ENCODE measurements around the gene FH. TPM values are rescaled to one million over a fixed set of nuclear protein-coding genes. Genes with fewer than 3 reads are reported as not detected.

FH gene
- total and polyA plus RNA-seq, 2 of the 13 experiments (the other 11 are each of a cell fraction or from before 2014, with no cell fraction given): 39.2 to 152 TPM

- TF ChIP-seq ZNF253 (CRISPR knock-in tag; IDR thresholded peaks at IDR 0.05; ENCODE audit: borderline replicate concordance) (no peak), ZNF33B (CRISPR knock-in tag; IDR thresholded peaks at IDR 0.05) (no peak), NFYC (CRISPR knock-in tag; IDR thresholded peaks at IDR 0.05) (no peak), ZNF496 (CRISPR knock-in tag; IDR thresholded peaks at IDR 0.05; ENCODE audit: insufficient replicate concordance) (no peak), ZNF619 (CRISPR knock-in tag; IDR thresholded peaks at IDR 0.05) (no peak), THAP11 (CRISPR knock-in tag; IDR thresholded peaks at IDR 0.05) (no peak), STAT6 (CRISPR knock-in tag; IDR thresholded peaks at IDR 0.05; ENCODE audit: borderline replicate concordance) (no peak)
Measured at GRCh38 chr1:241550318-241550717, 30.8 kb upstream of the FH start (continued).

GRCh38 chr1:241548008-241548407 is 28.5 kb upstream of the FH start:
- Histone ChIP-seq H3K4me3 (replicated peaks in 1 of 3; ENCODE audit: insufficient read depth in 1 of 3, low read depth in 2 of 3, low read length in 3 of 3) (no peak overlapping the region), H3K9ac (ENCODE audit: insufficient read depth, low read depth, low read length) (no peak overlapping the region), H2AFZ (ENCODE audit: low read length) (no peak overlapping the region), H3K9me3 (ENCODE audit: low read length) (no peaks in the 10 kb centered on the region), H3K4me1 (ENCODE audit: insufficient read depth, low read length) (no peaks in the 10 kb centered on the region), H3K36me3 (replicated peaks in 1 of 2; ENCODE audit: control insufficient read depth in 1 of 2, insufficient read depth in 2 of 2, low read length in 2 of 2) (no peaks in the 10 kb centered on the region), H3K27ac (ENCODE audit: extremely low read length, insufficient read depth, low read length) (no peak overlapping the region), H3K4me2 (ENCODE audit: low read depth, low read length) (no peak overlapping the region), H3K27me3 (ENCODE audit: control insufficient read depth in 1 of 2, insufficient read depth in 2 of 2, low read length in 2 of 2) (no peaks in the 10 kb centered on the region), H3K79me2 (ENCODE audit: insufficient read depth, low read length) (no peaks in the 10 kb centered on the region), H4K20me1 (ENCODE audit: insufficient read depth, low read length) (no peaks in the 10 kb centered on the region)
- DNase-seq (ENCODE audit: low spot score) (no peak), FAIRE-seq (no peak), ATAC-seq (no peak)
- CTCF ChIA-PET (ENCODE audit: low intra/inter-chr PET ratio, low total read pairs): no interaction called here
- 58% methylated on average over 2 of the region's 2 CpGs for WGBS (ENCODE audit: low lambda C conversion rate)
- intact Hi-C loops (cut with micrococcal nuclease; ENCODE audit: unreplicated experiment): no loop called here
- POLR2A ChIA-PET: no interaction called here
- TF ChIP-seq, protein P1, sequence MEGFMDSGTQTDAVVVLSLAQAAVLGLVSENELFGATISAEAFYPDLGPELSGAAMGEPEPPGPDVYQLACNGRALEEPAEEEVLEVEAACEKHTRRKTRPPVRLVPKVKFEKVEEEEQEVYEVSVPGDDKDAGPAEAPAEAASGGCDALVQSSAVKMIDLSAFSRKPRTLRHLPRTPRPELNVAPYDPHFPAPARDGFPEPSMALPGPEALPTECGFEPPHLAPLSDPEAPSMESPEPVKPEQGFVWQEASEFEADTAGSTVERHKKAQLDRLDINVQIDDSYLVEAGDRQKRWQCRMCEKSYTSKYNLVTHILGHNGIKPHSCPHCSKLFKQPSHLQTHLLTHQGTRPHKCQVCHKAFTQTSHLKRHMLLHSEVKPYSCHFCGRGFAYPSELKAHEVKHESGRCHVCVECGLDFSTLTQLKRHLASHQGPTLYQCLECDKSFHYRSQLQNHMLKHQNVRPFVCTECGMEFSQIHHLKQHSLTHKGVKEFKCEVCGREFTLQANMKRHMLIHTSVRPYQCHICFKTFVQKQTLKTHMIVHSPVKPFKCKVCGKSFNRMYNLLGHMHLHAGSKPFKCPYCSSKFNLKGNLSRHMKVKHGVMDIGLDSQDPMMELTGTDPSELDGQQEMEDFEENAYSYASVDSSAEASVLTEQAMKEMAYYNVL (CRISPR knock-in tag; IDR thresholded peaks at IDR 0.05; ENCODE audit: borderline replicate concordance): no peak
- TF ChIP-seq, protein P2, sequence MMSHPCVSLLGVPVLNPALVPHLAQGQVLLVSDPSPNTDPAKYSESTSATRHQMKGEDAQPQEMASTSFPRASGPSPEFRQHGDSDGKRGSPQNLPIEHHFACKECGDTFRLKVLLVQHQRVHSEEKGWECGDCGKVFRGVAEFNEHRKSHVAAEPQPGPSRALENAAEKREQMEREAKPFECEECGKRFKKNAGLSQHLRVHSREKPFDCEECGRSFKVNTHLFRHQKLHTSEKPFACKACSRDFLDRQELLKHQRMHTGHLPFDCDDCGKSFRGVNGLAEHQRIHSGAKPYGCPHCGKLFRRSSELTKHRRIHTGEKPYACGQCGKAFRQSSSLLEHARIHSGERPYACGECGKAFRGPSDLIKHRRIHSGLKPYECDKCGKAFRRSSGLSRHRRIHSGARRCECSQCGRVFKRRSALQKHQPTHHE (CRISPR knock-in tag; IDR thresholded peaks at IDR 0.05; ENCODE audit: borderline replicate concordance): no peak
- TF ChIP-seq ZSCAN21 (CRISPR knock-in tag; IDR thresholded peaks at IDR 0.05; ENCODE audit: borderline replicate concordance) (no peak), ZNF160 (CRISPR knock-in tag; IDR thresholded peaks at IDR 0.05) (no peak), ZNF235 (CRISPR knock-in tag; IDR thresholded peaks at IDR 0.05; ENCODE audit: borderline replicate concordance) (no peak)
- TF ChIP-seq, protein P3, sequence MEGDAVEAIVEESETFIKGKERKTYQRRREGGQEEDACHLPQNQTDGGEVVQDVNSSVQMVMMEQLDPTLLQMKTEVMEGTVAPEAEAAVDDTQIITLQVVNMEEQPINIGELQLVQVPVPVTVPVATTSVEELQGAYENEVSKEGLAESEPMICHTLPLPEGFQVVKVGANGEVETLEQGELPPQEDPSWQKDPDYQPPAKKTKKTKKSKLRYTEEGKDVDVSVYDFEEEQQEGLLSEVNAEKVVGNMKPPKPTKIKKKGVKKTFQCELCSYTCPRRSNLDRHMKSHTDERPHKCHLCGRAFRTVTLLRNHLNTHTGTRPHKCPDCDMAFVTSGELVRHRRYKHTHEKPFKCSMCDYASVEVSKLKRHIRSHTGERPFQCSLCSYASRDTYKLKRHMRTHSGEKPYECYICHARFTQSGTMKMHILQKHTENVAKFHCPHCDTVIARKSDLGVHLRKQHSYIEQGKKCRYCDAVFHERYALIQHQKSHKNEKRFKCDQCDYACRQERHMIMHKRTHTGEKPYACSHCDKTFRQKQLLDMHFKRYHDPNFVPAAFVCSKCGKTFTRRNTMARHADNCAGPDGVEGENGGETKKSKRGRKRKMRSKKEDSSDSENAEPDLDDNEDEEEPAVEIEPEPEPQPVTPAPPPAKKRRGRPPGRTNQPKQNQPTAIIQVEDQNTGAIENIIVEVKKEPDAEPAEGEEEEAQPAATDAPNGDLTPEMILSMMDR (CRISPR knock-in tag; IDR thresholded peaks at IDR 0.05): no peak
- TF ChIP-seq, protein P4, sequence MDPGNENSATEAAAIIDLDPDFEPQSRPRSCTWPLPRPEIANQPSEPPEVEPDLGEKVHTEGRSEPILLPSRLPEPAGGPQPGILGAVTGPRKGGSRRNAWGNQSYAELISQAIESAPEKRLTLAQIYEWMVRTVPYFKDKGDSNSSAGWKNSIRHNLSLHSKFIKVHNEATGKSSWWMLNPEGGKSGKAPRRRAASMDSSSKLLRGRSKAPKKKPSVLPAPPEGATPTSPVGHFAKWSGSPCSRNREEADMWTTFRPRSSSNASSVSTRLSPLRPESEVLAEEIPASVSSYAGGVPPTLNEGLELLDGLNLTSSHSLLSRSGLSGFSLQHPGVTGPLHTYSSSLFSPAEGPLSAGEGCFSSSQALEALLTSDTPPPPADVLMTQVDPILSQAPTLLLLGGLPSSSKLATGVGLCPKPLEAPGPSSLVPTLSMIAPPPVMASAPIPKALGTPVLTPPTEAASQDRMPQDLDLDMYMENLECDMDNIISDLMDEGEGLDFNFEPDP (CRISPR knock-in tag; conservative IDR thresholded peaks at IDR 0.05): no peak
- no TSS peak for BruUV-seq (replicated peaks)
- in situ Hi-C loops (cut with HindIII; ENCODE audit: extremely low pct_ligation_motif_present, low pct_unique_long_range_greater_than_20kb): loop anchor here (25.0 kb wide), 1 partner anchor 439 kb away; the partner anchor contains the start of gene MAP1LC3C
